HepG2 (cell line): ENCODE measurements around the gene FGFR2. TPM values are rescaled to one million over a fixed set of nuclear protein-coding genes. Genes with fewer than 3 reads are reported as not detected.

Experiments
- ATAC-seq: fragments of 200-7000 bp; cut with Tn5 transposase; 3 replicates; pipeline ENCODE4 v1.9.1; 2020; ENCODE audit warnings: mild to moderate bottlenecking, moderate library complexity
- BruUV-seq: library from RNA; stranded (reverse); fragments of 400-500 nt; replicated peaks from 2 replicates; lab custom pipeline; 2021; lab: Mats Ljungman, UMichigan
- CTCF ChIA-PET: fragments of 300-600 bp; formaldehyde crosslinking; extraction: SDS; loops from one replicate; lab custom pipeline; 2021; ENCODE audit warnings: low total read pairs, inconsistent platforms, low intra/inter-chr PET ratio; lab: Yijun Ruan, JAX
- POLR2A ChIA-PET: fragments of 350-600 bp; sonication (Branson Sonifier 250); formaldehyde crosslinking; loops from one replicate; lab custom pipeline; 2020; ENCODE audit warnings: antibody characterized with exemption, inconsistent platforms; lab: Yijun Ruan, JAX
- DNase-seq: peaks from one replicate; pipeline ENCODE4 v3.0.0-alpha.2; 2015; ENCODE audit warnings: low spot score
- FAIRE-seq: peaks from 3 replicates; lab custom pipeline; 2011; peaks lifted over from hg19 to GRCh38; lab: Jason Lieb, UNC
- H2AFZ ChIP-seq: one replicate; pipeline ENCODE4 v1.6.1; 2011; ENCODE audit warnings: low read length, inconsistent platforms
- H3K27ac ChIP-seq: fragments of 300-600 bp; 3 replicates; pipeline ENCODE4 v1.8.0; 2011; ENCODE audit warnings: mixed run types, mild to moderate bottlenecking, mixed read lengths, low read length, inconsistent platforms; ENCODE audit not compliant: insufficient read depth; ENCODE audit errors: extremely low read length
- H3K27me3 ChIP-seq, 2 experiments: fragments of 200-600 bp in 1 of 2; 2 replicates in 1 of 2; 3 replicates in 1 of 2; pipeline versions ENCODE4 v1.6.0 to v1.8.0; 2011; ENCODE audit warnings: low read length in 2 of 2, mild to moderate bottlenecking in 2 of 2, moderate library complexity in 2 of 2, inconsistent platforms in 1 of 2; ENCODE audit not compliant: insufficient read depth in 2 of 2, control insufficient read depth in 1 of 2
- H3K36me3 ChIP-seq, 2 experiments: fragments of 200-600 bp in 1 of 2; replicated peaks in 1 of 2; 2 replicates in 1 of 2; 3 replicates in 1 of 2; pipeline versions ENCODE4 v1.5.1 to v1.8.0; 2011; ENCODE audit warnings: low read length in 2 of 2, inconsistent platforms in 1 of 2; ENCODE audit not compliant: insufficient read depth in 2 of 2, control insufficient read depth in 1 of 2
- H3K4me1 ChIP-seq: 2 replicates; pipeline ENCODE4 v1.5.1; 2012; ENCODE audit warnings: low read length, inconsistent platforms; ENCODE audit not compliant: insufficient read depth
- H3K4me2 ChIP-seq: 2 replicates; pipeline ENCODE4 v1.6.0; 2011; ENCODE audit warnings: low read depth, low read length, inconsistent platforms
- H3K4me3 ChIP-seq, 3 experiments: fragments of 200-600 bp in 1 of 3; sonication (generic), shearing (Covaris generic) in 1 of 3; replicated peaks in 1 of 3; 2 replicates each; pipeline ENCODE4 v1.5.1; 2011 to 2016; ENCODE audit warnings: low read length in 3 of 3, inconsistent platforms in 2 of 3, low read depth in 2 of 3, mild to moderate bottlenecking in 2 of 3, control low read depth in 1 of 3, mixed read lengths in 1 of 3; ENCODE audit not compliant: insufficient read depth in 1 of 3
- H3K79me2 ChIP-seq: one replicate; pipeline ENCODE4 v1.6.1; 2011; ENCODE audit warnings: low read length, inconsistent platforms; ENCODE audit not compliant: insufficient read depth
- H3K9ac ChIP-seq: 2 replicates; pipeline ENCODE4 v1.6.0; 2011; ENCODE audit warnings: mild to moderate bottlenecking, low read depth, low read length, inconsistent platforms; ENCODE audit not compliant: insufficient read depth
- H3K9me3 ChIP-seq: 2 replicates; pipeline ENCODE4 v1.5.1; 2012; ENCODE audit warnings: mild to moderate bottlenecking, low read length
- H4K20me1 ChIP-seq: 2 replicates; pipeline ENCODE4 v1.6.0; 2011; ENCODE audit warnings: inconsistent platforms, mild to moderate bottlenecking, low read length, moderate library complexity; ENCODE audit not compliant: insufficient read depth
- ATF5 ChIP-seq: sonication (generic); formaldehyde crosslinking; IDR thresholded peaks from 2 replicates; pipeline ENCODE4 v1.4.0; 2020; ENCODE audit warnings: mild to moderate bottlenecking, low read depth, missing genetic modification reagents
- CBX2 ChIP-seq, 2 experiments: fragments of 200-600 bp in 1 of 2; sonication (generic); formaldehyde crosslinking in 1 of 2; IDR thresholded peaks; 2 replicates each; pipeline versions ENCODE4 v1.7.0 to v1.8.1; 2018 to 2022; ENCODE audit warnings: low read depth in 2 of 2, low read length in 1 of 2, mild to moderate bottlenecking in 1 of 2, missing genetic modification reagents in 1 of 2
- DNMT1 ChIP-seq: sonication (generic); formaldehyde crosslinking; IDR thresholded peaks from 2 replicates; pipeline ENCODE4 v1.5.1; 2020; ENCODE audit warnings: mild to moderate bottlenecking, missing genetic modification reagents
- GLI4 ChIP-seq: sonication (generic); formaldehyde crosslinking; IDR thresholded peaks from 2 replicates; pipeline ENCODE4 v1.5.1; 2020; ENCODE audit warnings: missing genetic modification reagents, mild to moderate bottlenecking, moderate library complexity, borderline replicate concordance
- KDM4B ChIP-seq: sonication (generic); formaldehyde crosslinking; IDR thresholded peaks from 2 replicates; pipeline ENCODE4 v1.4.0; 2020; ENCODE audit warnings: missing genetic modification reagents
- KDM6A ChIP-seq: IDR thresholded peaks from 2 replicates; pipeline ENCODE4 v1.6.1; 2016; ENCODE audit warnings: low read depth
- MLX ChIP-seq: IDR thresholded peaks from 2 replicates; pipeline ENCODE4 v1.6.1; 2016
- NFE2 ChIP-seq: sonication (generic); formaldehyde crosslinking; IDR thresholded peaks from 2 replicates; pipeline ENCODE4 v1.4.0; 2020; ENCODE audit warnings: missing genetic modification reagents
- PLSCR1 ChIP-seq: sonication (generic); formaldehyde crosslinking; IDR thresholded peaks from 2 replicates; pipeline ENCODE4 v1.5.0; 2020; ENCODE audit warnings: missing genetic modification reagents, mild to moderate bottlenecking, borderline replicate concordance
- POGZ ChIP-seq: sonication (generic); formaldehyde crosslinking; IDR thresholded peaks from 2 replicates; pipeline ENCODE4 v1.4.0; 2020; ENCODE audit warnings: mild to moderate bottlenecking, missing genetic modification reagents
- SP1 ChIP-seq, 2 experiments: fragments of 450-650 bp in 1 of 2; sonication (generic) in 1 of 2; formaldehyde crosslinking in 1 of 2; IDR thresholded peaks; 2 replicates each; pipeline versions ENCODE4 v1.4.0 to v1.6.1; 2016 to 2020; ENCODE audit warnings: missing genetic modification reagents in 1 of 2
- SRSF1 ChIP-seq: fragments of 200-400 bp; formaldehyde crosslinking; optimal IDR thresholded peaks from 2 replicates; pipeline ENCODE3; 2017; ENCODE audit warnings: mild to moderate bottlenecking, low read depth, low read length, moderate library complexity
- TAF15 ChIP-seq: fragments of 200-400 bp; formaldehyde crosslinking; IDR thresholded peaks from one replicate; pipeline ENCODE4 v1.6.1; 2018; ENCODE audit warnings: mild to moderate bottlenecking, low read depth, low read length; ENCODE audit not compliant: poor library complexity, severe bottlenecking
- TBL1XR1 ChIP-seq: fragments of 150-350 bp; IDR thresholded peaks from 2 replicates; pipeline ENCODE4 v1.6.1; 2014; ENCODE audit warnings: borderline replicate concordance, low read length; ENCODE audit not compliant: partially characterized antibody
- TSC22D2 ChIP-seq: sonication (generic); formaldehyde crosslinking; IDR thresholded peaks from 2 replicates; pipeline ENCODE4 v1.5.1; 2020; ENCODE audit warnings: missing genetic modification reagents, mild to moderate bottlenecking, borderline replicate concordance
- ZNF546 ChIP-seq: sonication (generic); formaldehyde crosslinking; conservative IDR thresholded peaks from 2 replicates; pipeline ENCODE4 v1.8.1; 2023; ENCODE audit warnings: mild to moderate bottlenecking, missing genetic modification reagents
- ZNF614 ChIP-seq: IDR thresholded peaks from 2 replicates; pipeline ENCODE4 v1.6.1; 2018; ENCODE audit warnings: missing biosample characterization, missing genetic modification reagents, inconsistent platforms, borderline replicate concordance
- ZNF773 ChIP-seq: sonication (generic); formaldehyde crosslinking; IDR thresholded peaks from 2 replicates; pipeline ENCODE4 v1.4.0; 2020; ENCODE audit warnings: missing genetic modification reagents, borderline replicate concordance
- WGBS: methylation state at CpG from one replicate; pipeline ENCODE4 v1.1.6; 2017; ENCODE audit warnings: low lambda C conversion rate; 5-methylcytosine and 5-hydroxymethylcytosine counted together
- in situ Hi-C: cut with HindIII; loops from 2 replicates; pipeline ENCODE4 v1.10.0; 2017; ENCODE audit warnings: low pct_unique_long_range_greater_than_20kb; ENCODE audit not compliant: extremely low pct_ligation_motif_present
- intact Hi-C: fragments of 100-400 bp; cut with micrococcal nuclease; formaldehyde crosslinking; loops from one replicate; pipeline ENCODE4 v1.10.0; 2022; ENCODE audit not compliant: unreplicated experiment
- polyA plus RNA-seq, 8 experiments: library from polyadenylated mRNA; depleted of rRNA in 3 of 8; stranded (reverse) in 7 of 8; unstranded in 1 of 8; fragments of >200 nt; fragmentation: Illumina TruSeq in 4 of 8; extraction: Trizol in 4 of 8; gene quantifications; 2 replicates each; pipeline versions ENCODE4 v1.2.1 to v1.2.3, GENCODE V29; 2011 to 2016; ENCODE audit warnings: low read depth in 4 of 8, missing spikeins in 1 of 8, mixed read lengths in 1 of 8; ENCODE audit not compliant: insufficient read depth in 1 of 8
- total RNA-seq, 5 experiments: library from RNA; depleted of rRNA; stranded (reverse); fragments of >200 nt; fragmentation: Illumina TruSeq; extraction: Trizol; gene quantifications; 2 replicates each; pipeline ENCODE4 v1.2.3, GENCODE V29; 2016; ENCODE audit warnings: low read depth in 1 of 5
- TF ChIP-seq, protein P1 (sequence below): sonication (generic); formaldehyde crosslinking; IDR thresholded peaks from 2 replicates; pipeline ENCODE4 v1.8.0; 2022; ENCODE audit warnings: mild to moderate bottlenecking, missing genetic modification reagents
- TF ChIP-seq, protein P2 (sequence below): sonication (generic); formaldehyde crosslinking; IDR thresholded peaks from 2 replicates; pipeline ENCODE4 v1.8.1; 2023; ENCODE audit warnings: missing genetic modification reagents, mild to moderate bottlenecking, borderline replicate concordance

Gene FGFR2
- total and polyA plus RNA-seq, 2 of the 13 experiments (the other 11 are each of a cell fraction or from before 2014, with no cell fraction given), result 1.6 to 2.6 TPM

DNA sequence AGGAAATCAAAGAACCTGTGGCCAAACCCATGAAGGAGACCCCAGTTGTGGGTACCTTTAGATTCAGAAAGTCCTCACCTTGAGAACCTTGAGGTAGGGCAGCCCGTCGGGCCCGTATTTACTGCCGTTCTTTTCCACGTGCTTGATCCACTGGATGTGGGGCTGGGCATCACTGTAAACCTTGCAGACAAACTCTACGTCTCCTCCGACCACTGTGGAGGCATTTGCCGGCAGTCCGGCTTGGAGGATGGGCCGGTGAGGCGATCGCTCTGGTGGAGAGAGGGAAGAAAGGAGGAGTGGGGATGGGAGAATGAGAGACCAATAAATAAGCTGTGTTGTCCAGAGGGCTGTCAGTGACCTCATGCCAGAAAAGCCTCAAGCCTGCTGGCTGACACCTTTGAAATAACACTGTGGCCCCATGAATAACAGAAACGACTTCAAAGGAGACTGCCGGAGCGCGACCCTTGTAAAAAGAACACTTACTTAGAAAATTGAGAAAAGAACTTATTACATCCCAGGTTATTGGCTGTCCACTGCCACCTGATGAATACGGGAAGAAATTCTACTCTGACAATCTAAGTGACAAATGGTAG, 78.2 kb downstream of the FGFR2 start:
- Histone ChIP-seq H3K27ac (no peak overlapping the region), H3K79me2 (no peaks in the 10 kb centered on the region), H4K20me1 (no peaks in the 10 kb centered on the region), H2AFZ (no peak overlapping the region), H3K4me1 (peaks cover 29% of the 10 kb centered on the region), H3K4me3 (no peak overlapping the region), H3K27me3 (no peaks in the 10 kb centered on the region), H3K36me3 (no peaks in the 10 kb centered on the region), H3K4me2 (no peak overlapping the region), H3K9me3 (no peaks in the 10 kb centered on the region), H3K9ac (no peak overlapping the region)
- ChIA-PET POLR2A (no interaction called here), CTCF (no interaction called here)
- intact Hi-C loops, result no loop called here
- TF ChIP-seq GLI4 (no peak), SRSF1 (no peak), TSC22D2 (CRISPR knock-in tag) (no peak), ATF5 (CRISPR knock-in tag) (no peak), SP1 (IDR thresholded peaks at IDR 0.05) (no peak), SP1 (CRISPR knock-in tag; IDR thresholded peaks at IDR 0.05) (no peak), ZNF773 (CRISPR knock-in tag) (no peak), MLX (CRISPR knock-in tag) (no peak), DNMT1 (CRISPR knock-in tag) (no peak), ZNF546 (CRISPR knock-in tag) (no peak), TAF15 (no peak), KDM6A (CRISPR knock-in tag) (no peak), POGZ (CRISPR knock-in tag) (no peak), KDM4B (CRISPR knock-in tag) (no peak), PLSCR1 (CRISPR knock-in tag) (no peak), NFE2 (no peak), ZNF614 (CRISPR knock-in tag) (no peak), CBX2 (IDR thresholded peaks at IDR 0.05; ENCODE audit: low read depth, low read length) (no peak), CBX2 (CRISPR knock-in tag; IDR thresholded peaks at IDR 0.05; ENCODE audit: low read depth) (no peak), TBL1XR1 (no peak)
- TF ChIP-seq, protein P1, sequence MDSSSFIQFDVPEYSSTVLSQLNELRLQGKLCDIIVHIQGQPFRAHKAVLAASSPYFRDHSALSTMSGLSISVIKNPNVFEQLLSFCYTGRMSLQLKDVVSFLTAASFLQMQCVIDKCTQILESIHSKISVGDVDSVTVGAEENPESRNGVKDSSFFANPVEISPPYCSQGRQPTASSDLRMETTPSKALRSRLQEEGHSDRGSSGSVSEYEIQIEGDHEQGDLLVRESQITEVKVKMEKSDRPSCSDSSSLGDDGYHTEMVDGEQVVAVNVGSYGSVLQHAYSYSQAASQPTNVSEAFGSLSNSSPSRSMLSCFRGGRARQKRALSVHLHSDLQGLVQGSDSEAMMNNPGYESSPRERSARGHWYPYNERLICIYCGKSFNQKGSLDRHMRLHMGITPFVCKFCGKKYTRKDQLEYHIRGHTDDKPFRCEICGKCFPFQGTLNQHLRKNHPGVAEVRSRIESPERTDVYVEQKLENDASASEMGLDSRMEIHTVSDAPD (CRISPR knock-in tag), result no peak
- TF ChIP-seq, protein P2, sequence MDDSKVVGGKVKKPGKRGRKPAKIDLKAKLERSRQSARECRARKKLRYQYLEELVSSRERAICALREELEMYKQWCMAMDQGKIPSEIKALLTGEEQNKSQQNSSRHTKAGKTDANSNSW, result no peak
- no peak for ATAC-seq
- DNase-seq, result no peak
- no peak for FAIRE-seq
- no TSS peak for BruUV-seq
- 88% methylated on average over 17 of the region's 17 CpGs for WGBS
- in situ Hi-C loops, result no loop called here
